HEK293 (cell line): ENCODE measurements around the gene ACSS1.

Experiments used
- GLIS1 ChIP-seq: fragments of 450-650 bp; formaldehyde crosslinking; IDR thresholded peaks from 2 replicates; pipeline ENCODE4 v1.5.1; 2016; ENCODE audit warnings: missing biosample characterization, missing genetic modification characterization
- HIC1 ChIP-seq: fragments of 450-650 bp; formaldehyde crosslinking; IDR thresholded peaks from 2 replicates; pipeline ENCODE4 v1.5.1; 2016; ENCODE audit warnings: missing biosample characterization, missing genetic modification characterization
- PRDM2 ChIP-seq: fragments of 450-650 bp; formaldehyde crosslinking; IDR thresholded peaks from 2 replicates; pipeline ENCODE4 v1.5.1; 2016; ENCODE audit warnings: missing biosample characterization, missing genetic modification characterization, borderline replicate concordance
- ZBTB20 ChIP-seq: fragments of 450-650 bp; formaldehyde crosslinking; IDR thresholded peaks from 2 replicates; pipeline ENCODE4 v1.5.1; 2016; ENCODE audit warnings: missing biosample characterization, missing genetic modification characterization
- ZBTB6 ChIP-seq: fragments of 450-650 bp; formaldehyde crosslinking; IDR thresholded peaks from 2 replicates; pipeline ENCODE4 v1.5.1; 2017; ENCODE audit warnings: missing biosample characterization, missing genetic modification characterization
- ZNF292 ChIP-seq: fragments of 450-650 bp; formaldehyde crosslinking; IDR thresholded peaks from 2 replicates; pipeline ENCODE4 v1.5.1; 2016; ENCODE audit warnings: low read depth, missing biosample characterization, missing genetic modification characterization, borderline replicate concordance
- ZNF518A ChIP-seq: fragments of 450-650 bp; formaldehyde crosslinking; conservative IDR thresholded peaks from 2 replicates; pipeline ENCODE4 v1.5.1; 2016; ENCODE audit warnings: low read depth, missing biosample characterization, missing genetic modification characterization
- ZNF596 ChIP-seq: fragments of 450-650 bp; IDR thresholded peaks from 2 replicates; pipeline ENCODE4 v1.5.0; 2018; ENCODE audit warnings: missing biosample characterization, mild to moderate bottlenecking, missing genetic modification characterization, moderate library complexity
- ZNF704 ChIP-seq: fragments of 450-650 bp; formaldehyde crosslinking; IDR thresholded peaks from 2 replicates; pipeline ENCODE4 v1.5.1; 2016; ENCODE audit warnings: missing biosample characterization, missing genetic modification characterization

ACSS1 gene

GRCh38 chr20:25076731-25077609 is 19.0 kb upstream of the ACSS1 start (continued):
- TF ChIP-seq ZBTB6 (tag by site-specific recombination) (no peak), HIC1 (tag by site-specific recombination) (0 out of 2 replicates have a peak, but pooled peaks have one; percentile 22), GLIS1 (no peak), ZNF518A (tag by site-specific recombination) (no peak), ZNF596 (no peak), PRDM2 (tag by site-specific recombination) (no peak), ZNF704 (tag by site-specific recombination) (no peak), ZBTB20 (tag by site-specific recombination) (no peak), ZNF292 (tag by site-specific recombination) (no peak)
